ENCODE results near the gene KRTAP4-7.

GRCh38 chr17:41067281-41067680 is 16.7 kb upstream of the KRTAP4-7 start:
- TF ChIP-seq CTCF (IDR thresholded peaks at IDR 0.05; ENCODE audit: extremely low read depth in 1 of 2, insufficient read depth in 1 of 2, low read depth in 1 of 2, low read length in 2 of 2) (no peak), MYC (IDR thresholded peaks at IDR 0.05; ENCODE audit: low read depth, low read length) (no peak), EZH2 (IDR thresholded peaks at IDR 0.05; ENCODE audit: borderline replicate concordance, low read depth, low read length, severe bottlenecking) (no peak)
